GM12874 (cell line): ENCODE measurements around the gene VEGFB.

Experiments
- TF ChIP-seq, protein P1 (sequence below): IDR thresholded peaks from 2 replicates; pipeline ENCODE4 v1.5.1; 2011; ENCODE audit warnings: low read depth, mild to moderate bottlenecking, control low read depth, low read length, moderate library complexity; ENCODE audit not compliant: insufficient read depth

VEGFB gene

DNA sequence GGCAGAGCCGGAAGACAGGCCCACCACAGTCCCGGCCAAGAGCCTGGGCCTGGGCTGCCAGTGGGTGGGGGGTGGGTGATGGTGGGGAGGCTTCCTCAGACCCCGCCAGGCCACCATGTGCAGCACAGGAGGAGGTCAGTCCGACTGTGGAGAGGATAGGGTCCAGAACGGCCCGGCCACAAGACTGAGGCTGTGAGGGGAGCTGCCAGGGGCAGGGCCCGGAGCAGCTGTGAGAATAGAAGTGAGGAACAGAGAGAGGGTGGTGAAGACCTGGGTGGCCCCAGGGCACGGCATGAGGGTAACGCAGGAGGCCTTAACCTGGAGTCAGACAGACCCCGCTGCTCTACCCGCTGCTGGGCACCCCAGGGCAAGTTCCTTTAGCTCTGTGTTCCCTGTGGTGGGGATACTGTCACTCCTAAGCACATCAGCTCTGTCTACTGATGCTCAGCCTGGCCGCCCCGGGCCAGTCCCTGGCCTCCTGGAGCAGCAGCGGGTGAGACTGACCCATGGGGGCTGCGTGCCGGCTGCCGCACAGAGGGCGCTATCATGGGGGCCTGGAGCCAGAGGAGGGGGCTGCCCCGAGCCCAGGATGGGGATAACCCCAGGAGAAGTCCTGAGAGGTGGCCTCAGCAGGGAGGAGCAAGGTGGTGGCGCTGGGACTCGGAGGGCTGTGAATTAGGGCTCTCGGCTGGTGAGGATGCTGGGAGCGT lies 26.1 kb upstream of the VEGFB start:
- TF ChIP-seq, protein P1, sequence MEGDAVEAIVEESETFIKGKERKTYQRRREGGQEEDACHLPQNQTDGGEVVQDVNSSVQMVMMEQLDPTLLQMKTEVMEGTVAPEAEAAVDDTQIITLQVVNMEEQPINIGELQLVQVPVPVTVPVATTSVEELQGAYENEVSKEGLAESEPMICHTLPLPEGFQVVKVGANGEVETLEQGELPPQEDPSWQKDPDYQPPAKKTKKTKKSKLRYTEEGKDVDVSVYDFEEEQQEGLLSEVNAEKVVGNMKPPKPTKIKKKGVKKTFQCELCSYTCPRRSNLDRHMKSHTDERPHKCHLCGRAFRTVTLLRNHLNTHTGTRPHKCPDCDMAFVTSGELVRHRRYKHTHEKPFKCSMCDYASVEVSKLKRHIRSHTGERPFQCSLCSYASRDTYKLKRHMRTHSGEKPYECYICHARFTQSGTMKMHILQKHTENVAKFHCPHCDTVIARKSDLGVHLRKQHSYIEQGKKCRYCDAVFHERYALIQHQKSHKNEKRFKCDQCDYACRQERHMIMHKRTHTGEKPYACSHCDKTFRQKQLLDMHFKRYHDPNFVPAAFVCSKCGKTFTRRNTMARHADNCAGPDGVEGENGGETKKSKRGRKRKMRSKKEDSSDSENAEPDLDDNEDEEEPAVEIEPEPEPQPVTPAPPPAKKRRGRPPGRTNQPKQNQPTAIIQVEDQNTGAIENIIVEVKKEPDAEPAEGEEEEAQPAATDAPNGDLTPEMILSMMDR = no peak

DNA sequence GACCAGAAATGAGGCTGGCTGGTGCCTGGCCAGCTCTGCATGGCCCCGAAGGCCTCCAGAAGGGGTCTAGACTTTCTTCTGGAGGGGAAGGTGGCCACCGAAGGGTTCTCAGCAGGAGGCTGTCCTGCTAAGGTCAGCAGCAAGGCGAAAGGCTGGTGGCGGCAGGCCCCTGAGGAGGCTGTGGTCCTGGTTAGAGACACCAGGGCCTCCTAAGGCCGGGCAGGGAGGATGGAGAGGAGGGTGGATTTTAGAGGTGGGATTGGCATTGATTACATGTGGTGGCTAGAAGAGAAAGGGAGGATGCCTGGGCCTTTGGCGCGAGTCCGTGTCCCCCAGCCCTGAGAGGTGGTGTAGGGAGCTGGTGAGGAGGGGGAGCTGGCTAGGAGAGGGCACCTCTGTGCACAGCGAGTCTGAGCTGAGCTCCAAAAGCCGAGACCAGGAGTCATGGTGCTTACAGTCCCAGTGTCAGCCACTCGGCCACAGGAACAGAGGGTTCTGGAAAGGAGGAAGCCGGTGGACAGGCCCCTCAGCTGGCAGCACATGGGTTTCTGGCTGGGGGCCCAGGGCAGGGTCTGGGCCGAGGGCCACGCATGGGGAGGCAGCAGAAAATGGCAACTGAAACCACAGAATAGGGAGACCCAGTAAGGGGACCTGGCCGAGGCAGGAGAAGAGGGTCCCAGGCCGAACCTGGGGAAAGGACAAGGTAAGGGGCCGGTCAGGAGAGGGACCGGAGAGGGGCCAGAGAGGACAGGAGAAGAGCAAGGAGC lies 25.4 kb upstream of the VEGFB start:
- TF ChIP-seq, protein P1 = no peak

DNA sequence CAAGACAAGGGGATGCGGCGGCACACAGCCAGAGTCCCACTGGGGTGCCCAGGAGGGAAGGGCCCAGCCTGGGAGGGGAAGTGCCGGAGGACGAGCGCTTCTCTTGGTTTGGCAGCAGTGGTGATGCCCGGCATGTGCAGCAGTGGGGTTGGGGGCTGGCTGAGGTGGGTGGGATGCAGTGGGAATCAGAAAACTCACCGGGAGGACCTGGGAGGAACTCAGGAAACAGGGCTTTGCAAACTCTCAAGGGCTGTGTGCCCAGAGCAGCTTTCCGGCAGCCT lies 24.9 kb upstream of the VEGFB start:
- TF ChIP-seq, protein P1 = no peak

DNA sequence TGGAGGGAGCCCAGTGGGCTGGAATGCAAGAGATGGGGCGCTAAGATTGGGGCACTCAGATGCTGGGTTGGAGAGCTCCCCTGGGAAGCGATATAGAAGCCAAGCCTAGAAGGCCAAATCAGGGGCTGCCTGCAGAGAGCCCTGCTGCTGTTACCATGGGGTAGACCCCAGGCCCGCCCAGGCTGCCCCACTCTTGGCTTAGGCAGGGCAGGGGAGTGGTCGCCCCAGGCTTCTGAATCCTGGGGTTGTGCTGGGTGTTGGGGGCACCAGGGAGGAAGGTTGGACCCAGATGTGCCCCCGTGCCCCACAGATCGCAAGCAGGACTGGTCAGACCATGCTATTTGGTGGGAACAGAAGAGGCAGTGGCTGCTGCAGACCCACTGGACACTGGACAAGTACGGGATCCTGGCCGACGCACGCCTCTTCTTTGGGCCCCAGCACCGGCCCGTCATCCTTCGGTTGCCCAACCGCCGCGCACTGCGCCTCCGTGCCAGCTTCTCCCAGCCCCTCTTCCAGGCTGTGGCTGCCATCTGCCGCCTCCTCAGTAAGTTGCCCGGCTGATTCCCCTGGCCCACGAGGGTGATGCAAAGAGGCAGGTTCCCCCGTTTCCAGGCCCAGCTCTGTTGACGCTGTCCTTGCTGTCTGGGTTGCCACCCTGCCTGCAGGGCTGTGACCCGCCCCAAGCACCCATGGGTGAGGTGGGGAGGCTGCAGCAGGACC lies 23.9 kb upstream of the VEGFB start:
- TF ChIP-seq, protein P1 = no peak

DNA sequence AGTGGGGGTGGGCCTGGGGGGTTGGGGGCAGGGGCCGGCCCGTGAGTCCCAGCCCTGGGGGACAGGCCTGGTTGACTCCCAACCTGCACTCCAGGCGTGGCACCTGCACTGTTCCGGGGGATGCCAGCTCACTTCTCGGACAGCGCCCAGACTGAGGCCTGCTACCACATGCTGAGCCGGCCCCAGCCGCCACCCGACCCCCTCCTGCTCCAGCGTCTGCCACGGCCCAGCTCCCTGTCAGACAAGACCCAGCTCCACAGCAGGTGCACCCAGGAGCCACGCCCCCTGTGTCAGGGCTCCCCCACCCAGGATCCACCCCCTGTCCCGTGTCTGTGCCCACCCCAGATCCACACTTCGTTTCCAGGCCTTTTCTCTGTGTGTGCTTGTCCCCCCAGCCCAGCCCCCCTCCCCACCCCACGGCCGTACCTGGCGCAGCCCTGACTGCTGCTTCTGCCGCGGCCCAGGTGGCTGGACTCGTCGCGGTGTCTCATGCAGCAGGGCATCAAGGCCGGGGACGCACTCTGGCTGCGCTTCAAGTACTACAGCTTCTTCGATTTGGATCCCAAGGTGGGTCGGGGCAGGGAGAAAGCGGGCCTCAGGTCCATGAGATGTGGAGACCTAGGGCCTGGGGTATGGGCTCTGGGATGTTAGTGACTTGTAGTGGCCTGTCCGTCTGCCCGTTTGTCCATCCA lies 23.1 kb upstream of the VEGFB start:
- TF ChIP-seq, protein P1 = no peak

DNA sequence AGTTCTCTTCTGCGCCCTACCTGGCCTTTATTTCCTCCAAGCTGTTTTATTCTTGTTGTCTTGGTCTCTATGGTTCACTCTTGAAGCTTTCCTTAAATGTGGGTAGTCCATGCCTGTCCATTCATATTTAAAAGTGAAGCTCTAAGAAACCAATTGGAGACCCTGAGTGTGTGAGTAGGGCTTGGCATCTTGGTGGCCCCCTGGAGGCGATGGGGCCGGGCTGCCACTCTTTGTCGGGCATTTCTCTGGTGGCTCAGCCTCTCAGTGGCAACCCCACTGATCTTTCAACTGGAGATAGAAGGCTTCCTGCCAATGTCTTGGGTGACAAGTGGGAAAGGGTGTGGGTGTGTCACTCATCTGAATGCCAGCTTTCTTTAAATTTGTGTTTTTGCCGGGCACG lies 17.5 kb upstream of the VEGFB start:
- TF ChIP-seq, protein P1 = no peak
